ENCODE measurements around the gene ZBTB7C. TPM values are rescaled to one million over a fixed set of nuclear protein-coding genes. Genes with fewer than 3 reads are reported as not detected.

The ZBTB7C gene
- total RNA-seq, 2 experiments from 2014 or later, result not detected

DNA sequence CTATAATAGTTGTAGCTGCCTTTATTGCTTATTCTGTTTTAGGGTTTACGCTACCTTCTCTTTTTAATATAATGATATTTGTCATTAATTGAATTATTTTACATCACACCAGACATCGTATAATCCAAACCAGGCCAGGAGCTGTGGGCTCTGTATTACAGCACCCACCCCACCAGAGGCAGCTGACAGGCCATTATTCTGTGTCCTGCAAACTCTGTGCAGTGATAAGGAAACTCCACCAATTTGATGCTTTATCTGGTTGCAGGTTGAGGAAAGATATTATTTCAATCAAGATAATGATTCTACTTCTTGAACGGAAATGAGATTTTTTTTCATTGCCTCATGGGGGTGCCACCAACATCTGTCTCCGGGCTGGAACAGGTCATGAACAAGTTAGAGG lies 227.3 kb downstream of the ZBTB7C start:
- H3K9me3 ChIP-seq (ENCODE audit: low read length), result no peaks in the 10 kb centered on the region
- no peak for DNase-seq (ENCODE audit: low spot score)
- no peaks in the 10 kb centered on the region for H4K20me1 ChIP-seq (ENCODE audit: insufficient read depth, low read length)
- no peaks in the 10 kb centered on the region for H3K36me3 ChIP-seq (ENCODE audit: insufficient read depth, low read length)
- H3K27ac ChIP-seq (ENCODE audit: low read depth, low read length, poor library complexity, severe bottlenecking), result no peak overlapping the region
- no peak overlapping the region for H2AFZ ChIP-seq (ENCODE audit: low read length)
- H3K4me3 ChIP-seq (ENCODE audit: low read depth, low read length, poor library complexity, severe bottlenecking), result no peak overlapping the region
- no peaks in the 10 kb centered on the region for H3K79me2 ChIP-seq (ENCODE audit: insufficient read depth, low read depth, low read length)
- no TSS peak for BruUV-seq (replicated peaks)
- intact Hi-C loops (cut with micrococcal nuclease; ENCODE audit: unreplicated experiment), result no loop called here
- H3K9me2 ChIP-seq (ENCODE audit: insufficient read depth, low read length), result no peaks in the 10 kb centered on the region
- H3K4me1 ChIP-seq (ENCODE audit: insufficient read depth, low read length, poor library complexity, severe bottlenecking), result no peaks in the 10 kb centered on the region
- ChIA-PET POLR2A (interaction anchor here (0.5 kb wide), 1 partner anchor 329 kb away, joined by 8 read pairs; no protein-coding TSS in a partner anchor), CTCF (ENCODE audit: unreplicated experiment) (no interaction called here)
- no peak for TF ChIP-seq CTCF (conservative IDR thresholded peaks at IDR 0.05; ENCODE audit: low read length)
- TF ChIP-seq EZH2phosphoT487 (IDR thresholded peaks at IDR 0.05; ENCODE audit: borderline replicate concordance, low read depth, low read length), result no peak
- no peak overlapping the region for H3K4me2 ChIP-seq (ENCODE audit: low read length)

GRCh38 chr18:48181087-48181823 lies 227.9 kb downstream of the ZBTB7C start:
- H3K9me2 ChIP-seq (ENCODE audit: insufficient read depth, low read length), result no peaks in the 10 kb centered on the region
- no peak overlapping the region for H3K4me3 ChIP-seq (ENCODE audit: low read depth, low read length, poor library complexity, severe bottlenecking)
- ChIA-PET CTCF (ENCODE audit: unreplicated experiment) (no interaction called here), POLR2A (interaction anchor here (0.5 kb wide), 1 partner anchor 328 kb away, joined by 8 read pairs; no protein-coding TSS in a partner anchor)
- H3K4me1 ChIP-seq (ENCODE audit: insufficient read depth, low read length, poor library complexity, severe bottlenecking), result no peaks in the 10 kb centered on the region
- H3K4me2 ChIP-seq (ENCODE audit: low read length), result no peak overlapping the region
- H4K20me1 ChIP-seq (ENCODE audit: insufficient read depth, low read length), result no peaks in the 10 kb centered on the region
- TF ChIP-seq CTCF (conservative IDR thresholded peaks at IDR 0.05; ENCODE audit: low read length) (no peak), EZH2phosphoT487 (IDR thresholded peaks at IDR 0.05; ENCODE audit: borderline replicate concordance, low read depth, low read length) (no peak)
- no TSS peak for BruUV-seq (replicated peaks)
- H2AFZ ChIP-seq (ENCODE audit: low read length), result no peak overlapping the region
- intact Hi-C loops (cut with micrococcal nuclease; ENCODE audit: unreplicated experiment), result no loop called here
- H3K27ac ChIP-seq (ENCODE audit: low read depth, low read length, poor library complexity, severe bottlenecking), result no peak overlapping the region
- no peaks in the 10 kb centered on the region for H3K79me2 ChIP-seq (ENCODE audit: insufficient read depth, low read depth, low read length)
- H3K9me3 ChIP-seq (ENCODE audit: low read length), result no peaks in the 10 kb centered on the region
- H3K36me3 ChIP-seq (ENCODE audit: insufficient read depth, low read length), result no peaks in the 10 kb centered on the region
- no peak for DNase-seq (ENCODE audit: low spot score)

GRCh38 chr18:48179666-48180065 lies 229.5 kb downstream of the ZBTB7C start:
- Histone ChIP-seq H3K4me3 (ENCODE audit: low read depth, low read length, poor library complexity, severe bottlenecking) (no peak overlapping the region), H3K9me2 (ENCODE audit: insufficient read depth, low read length) (no peaks in the 10 kb centered on the region), H2AFZ (ENCODE audit: low read length) (no peak overlapping the region), H4K20me1 (ENCODE audit: insufficient read depth, low read length) (no peaks in the 10 kb centered on the region), H3K4me1 (ENCODE audit: insufficient read depth, low read length, poor library complexity, severe bottlenecking) (no peaks in the 10 kb centered on the region), H3K4me2 (ENCODE audit: low read length) (no peak overlapping the region), H3K79me2 (ENCODE audit: insufficient read depth, low read depth, low read length) (no peaks in the 10 kb centered on the region), H3K36me3 (ENCODE audit: insufficient read depth, low read length) (no peaks in the 10 kb centered on the region), H3K27ac (ENCODE audit: low read depth, low read length, poor library complexity, severe bottlenecking) (no peak overlapping the region), H3K9me3 (ENCODE audit: low read length) (no peaks in the 10 kb centered on the region)
- ChIA-PET CTCF (ENCODE audit: unreplicated experiment) (no interaction called here), POLR2A (no interaction called here)
- intact Hi-C loops (cut with micrococcal nuclease; ENCODE audit: unreplicated experiment), result no loop called here
- BruUV-seq (replicated peaks), result no TSS peak
- TF ChIP-seq CTCF (conservative IDR thresholded peaks at IDR 0.05; ENCODE audit: low read length) (no peak), EZH2phosphoT487 (IDR thresholded peaks at IDR 0.05; ENCODE audit: borderline replicate concordance, low read depth, low read length) (no peak)
- DNase-seq (ENCODE audit: low spot score), result no peak

Data from OCI-LY7 (cell line).